ENCODE measurements around the gene TPD52L1.
A peak's percentile ranks its signal among the peaks of the same experiment; 100 is the strongest.

The TPD52L1 gene

DNA sequence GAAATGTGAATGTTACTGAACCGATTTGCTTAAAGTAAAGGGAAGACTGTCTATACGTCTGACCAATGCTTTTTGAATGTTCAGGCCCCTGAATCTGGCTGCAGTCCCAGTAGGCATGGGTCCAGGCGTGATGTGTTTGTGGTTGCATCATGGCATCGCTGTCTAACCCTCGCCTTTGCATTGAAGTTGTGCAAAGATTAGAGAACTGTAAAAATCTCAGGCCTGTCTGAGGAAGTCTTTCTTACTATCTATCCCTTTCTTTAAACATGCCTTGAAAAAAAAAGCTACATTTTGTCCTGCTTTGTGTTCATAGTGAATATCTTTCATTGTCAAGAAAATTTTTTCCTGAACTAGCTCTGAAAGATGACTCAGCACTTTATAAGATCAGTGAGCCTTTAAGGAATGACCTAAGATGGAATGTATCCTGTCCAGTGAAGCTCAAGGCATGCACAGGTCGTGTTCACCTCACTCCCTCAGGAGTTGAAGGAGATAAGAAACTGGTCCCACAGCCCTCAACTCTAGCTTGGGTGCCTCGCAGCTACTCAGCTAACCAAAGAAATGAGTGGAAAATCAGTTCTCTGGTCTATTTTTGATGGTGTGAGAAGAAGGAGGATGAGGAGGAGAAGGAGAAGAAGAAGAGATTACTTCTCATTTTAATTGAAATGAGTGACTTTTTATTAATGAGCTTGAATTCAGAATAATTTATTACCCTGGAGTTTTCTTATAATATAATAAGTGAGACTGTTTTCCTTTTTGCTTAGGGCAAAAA is 48.6 kb downstream of the TPD52L1 start:
- Histone ChIP-seq H3K27ac (ENCODE audit: insufficient read depth in 1 of 2, low read depth in 1 of 2, low read length in 2 of 2, poor library complexity in 1 of 2, severe bottlenecking in 2 of 2) (peak overlapping the region in 1 of 2 experiments; percentile 30), H3K36me3 (ENCODE audit: control insufficient read depth in 4 of 4, insufficient read depth in 4 of 4, low read length in 3 of 4) (no peaks in the 10 kb centered on the region), H3K4me3 (ENCODE audit: control insufficient read depth in 1 of 7, extremely low read depth in 1 of 7, insufficient read depth in 4 of 7, low read depth in 2 of 7, low read length in 6 of 7) (no peak overlapping the region), H3K9me3 (ENCODE audit: control extremely low read depth in 1 of 5, control insufficient read depth in 4 of 5, insufficient read depth in 2 of 5, low read depth in 1 of 5, low read length in 4 of 5) (no peaks in the 10 kb centered on the region), H3K27me3 (replicated peaks in 2 of 5; ENCODE audit: control insufficient read depth in 4 of 5, insufficient read depth in 5 of 5, low read length in 4 of 5) (no peaks in the 10 kb centered on the region), H3K4me1 (ENCODE audit: control extremely low read depth in 1 of 4, control insufficient read depth in 4 of 4, insufficient read depth in 4 of 4, low read length in 3 of 4) (peaks cover 0 to 3% (median 1%) of the 10 kb centered on the region in 4 experiments)
- peak in 1 of 3 donors; percentile 11 for DNase-seq
- 44% methylated on average over 7 of the region's 7 CpGs for WGBS (ENCODE audit: insufficient coverage)
- ChIA-PET CTCF (interaction anchor here (1.1 to 1.2 kb wide), 2 partner anchors 9 to 10 kb away, joined by 3 read pairs; no protein-coding TSS in a partner anchor), POLR2A (no interaction called here)

DNA sequence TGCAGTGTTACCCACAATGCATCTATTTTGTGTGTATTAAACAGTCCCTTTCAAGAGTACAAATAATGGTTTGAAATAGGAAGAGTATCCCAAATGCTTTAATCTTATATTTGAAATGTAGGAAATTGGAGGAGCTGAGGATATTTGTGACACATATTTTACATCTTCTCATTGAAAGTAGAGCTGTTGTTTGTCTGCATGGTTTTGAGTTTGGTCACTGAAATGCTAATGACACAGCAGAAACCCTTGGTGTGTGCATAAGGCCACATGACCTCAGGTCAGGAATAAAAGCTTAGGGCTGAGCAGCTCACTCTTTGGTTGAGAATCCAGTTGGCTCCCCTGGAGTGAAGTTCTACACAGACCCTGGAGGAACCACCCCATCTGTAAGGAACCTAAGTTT is 49.8 kb downstream of the TPD52L1 start:
- H3K4me3 ChIP-seq (ENCODE audit: control insufficient read depth in 1 of 7, extremely low read depth in 1 of 7, insufficient read depth in 4 of 7, low read depth in 2 of 7, low read length in 6 of 7) = no peak overlapping the region
- H3K4me1 ChIP-seq (ENCODE audit: control extremely low read depth in 1 of 4, control insufficient read depth in 4 of 4, insufficient read depth in 4 of 4, low read length in 3 of 4) = peaks cover 0 to 3% (median 1%) of the 10 kb centered on the region in 4 experiments
- no peak overlapping the region for H3K27ac ChIP-seq (ENCODE audit: insufficient read depth in 1 of 2, low read depth in 1 of 2, low read length in 2 of 2, poor library complexity in 1 of 2, severe bottlenecking in 2 of 2)
- ChIA-PET POLR2A (no interaction called here), CTCF (no interaction called here)
- no peaks in the 10 kb centered on the region for H3K36me3 ChIP-seq (ENCODE audit: control insufficient read depth in 4 of 4, insufficient read depth in 4 of 4, low read length in 3 of 4)
- no peaks in the 10 kb centered on the region for H3K9me3 ChIP-seq (ENCODE audit: control extremely low read depth in 1 of 5, control insufficient read depth in 4 of 5, insufficient read depth in 2 of 5, low read depth in 1 of 5, low read length in 4 of 5)
- H3K27me3 ChIP-seq (replicated peaks in 2 of 5; ENCODE audit: control insufficient read depth in 4 of 5, insufficient read depth in 5 of 5, low read length in 4 of 5) = no peaks in the 10 kb centered on the region
- DNase-seq = no peak

DNA sequence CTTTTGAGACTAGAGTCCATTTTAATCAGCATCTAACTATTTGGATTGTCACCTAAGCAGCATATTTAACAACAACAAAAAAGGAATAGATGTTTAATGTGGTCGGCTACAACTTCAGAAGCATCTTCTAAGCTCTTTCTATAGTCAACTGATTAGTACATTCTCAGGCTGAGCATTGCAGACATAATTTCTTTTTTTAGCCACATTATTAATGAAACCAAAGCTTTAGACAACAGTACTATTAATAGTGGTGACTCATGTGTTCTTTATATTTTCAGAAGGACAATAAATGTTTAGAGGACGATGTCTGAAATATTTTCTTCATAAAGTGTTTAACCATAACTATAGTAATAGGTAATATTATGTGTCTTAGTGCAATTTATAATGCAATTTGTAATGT is 52.4 kb downstream of the TPD52L1 start:
- Histone ChIP-seq H3K36me3 (ENCODE audit: control insufficient read depth in 4 of 4, insufficient read depth in 4 of 4, low read length in 3 of 4) (no peaks in the 10 kb centered on the region), H3K27ac (ENCODE audit: insufficient read depth in 1 of 2, low read depth in 1 of 2, low read length in 2 of 2, poor library complexity in 1 of 2, severe bottlenecking in 2 of 2) (no peak overlapping the region), H3K9me3 (ENCODE audit: control extremely low read depth in 1 of 5, control insufficient read depth in 4 of 5, insufficient read depth in 2 of 5, low read depth in 1 of 5, low read length in 4 of 5) (no peaks in the 10 kb centered on the region), H3K4me3 (ENCODE audit: control insufficient read depth in 1 of 7, extremely low read depth in 1 of 7, insufficient read depth in 4 of 7, low read depth in 2 of 7, low read length in 6 of 7) (no peak overlapping the region), H3K4me1 (ENCODE audit: control extremely low read depth in 1 of 4, control insufficient read depth in 4 of 4, insufficient read depth in 4 of 4, low read length in 3 of 4) (peaks cover 0 to 3% (median 0%) of the 10 kb centered on the region in 4 experiments), H3K27me3 (replicated peaks in 2 of 5; ENCODE audit: control insufficient read depth in 4 of 5, insufficient read depth in 5 of 5, low read length in 4 of 5) (no peaks in the 10 kb centered on the region)
- DNase-seq = no peak
- CTCF ChIA-PET = interaction anchor here (0.8 kb wide), 1 partner anchor 18 kb away, joined by 3 read pairs; no protein-coding TSS in a partner anchor
- WGBS (ENCODE audit: insufficient coverage) = no CpG with 5 or more reads among the region's 2 CpGs
- POLR2A ChIA-PET = no interaction called here

DNA sequence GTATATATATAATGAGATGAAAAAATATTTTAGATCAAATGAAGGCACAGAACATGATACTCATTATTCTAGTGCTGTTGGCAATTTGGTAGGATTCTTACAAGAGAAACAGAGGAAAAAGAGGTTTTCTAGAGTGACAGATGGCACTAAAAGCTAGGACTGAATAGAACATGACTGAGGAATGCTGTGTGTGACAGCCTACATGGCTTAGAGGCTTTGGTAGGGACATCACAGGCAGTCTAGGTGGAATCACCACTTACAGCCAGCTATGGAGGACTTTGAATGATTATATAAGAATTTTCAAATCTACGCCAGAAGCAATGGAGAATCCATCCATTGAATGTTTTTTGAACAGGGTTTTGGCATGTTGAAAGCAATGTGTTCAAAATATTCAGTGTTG is 52.8 kb downstream of the TPD52L1 start:
- no peaks in the 10 kb centered on the region for H3K9me3 ChIP-seq (ENCODE audit: control extremely low read depth in 1 of 5, control insufficient read depth in 4 of 5, insufficient read depth in 2 of 5, low read depth in 1 of 5, low read length in 4 of 5)
- no peak for DNase-seq
- no peak overlapping the region for H3K4me3 ChIP-seq (ENCODE audit: control insufficient read depth in 1 of 7, extremely low read depth in 1 of 7, insufficient read depth in 4 of 7, low read depth in 2 of 7, low read length in 6 of 7)
- H3K4me1 ChIP-seq (ENCODE audit: control extremely low read depth in 1 of 4, control insufficient read depth in 4 of 4, insufficient read depth in 4 of 4, low read length in 3 of 4) = peaks cover 0 to 3% (median 0%) of the 10 kb centered on the region in 4 experiments
- no peaks in the 10 kb centered on the region for H3K27me3 ChIP-seq (replicated peaks in 2 of 5; ENCODE audit: control insufficient read depth in 4 of 5, insufficient read depth in 5 of 5, low read length in 4 of 5)
- H3K36me3 ChIP-seq (ENCODE audit: control insufficient read depth in 4 of 4, insufficient read depth in 4 of 4, low read length in 3 of 4) = no peaks in the 10 kb centered on the region
- POLR2A ChIA-PET = no interaction called here
- CTCF ChIA-PET = interaction anchor here (0.8 kb wide), 1 partner anchor 18 kb away, joined by 3 read pairs; no protein-coding TSS in a partner anchor
- no peak overlapping the region for H3K27ac ChIP-seq (ENCODE audit: insufficient read depth in 1 of 2, low read depth in 1 of 2, low read length in 2 of 2, poor library complexity in 1 of 2, severe bottlenecking in 2 of 2)
- no CpG with 5 or more reads among the region's 1 CpG for WGBS (ENCODE audit: insufficient coverage)

DNA sequence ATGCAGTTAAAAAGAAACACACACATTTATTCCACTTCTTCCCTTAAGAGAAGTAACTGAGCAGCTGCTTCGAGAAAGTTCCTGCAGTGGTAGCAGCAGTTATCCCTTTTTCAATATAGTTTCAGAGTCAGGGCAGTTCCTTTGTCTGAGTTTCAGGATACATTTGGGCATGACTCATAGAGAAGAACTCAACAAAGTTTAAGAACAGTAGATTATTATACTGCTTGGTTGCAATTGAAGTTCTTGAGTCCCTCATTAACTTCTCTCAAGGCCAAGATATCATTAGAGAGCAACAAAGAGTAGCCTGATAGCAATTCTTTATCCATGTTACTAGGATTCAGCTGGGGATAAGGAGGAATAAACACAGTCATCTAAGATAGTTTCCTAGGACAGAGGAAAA is 54.4 kb downstream of the TPD52L1 start:
- POLR2A ChIA-PET = no interaction called here
- no peak for DNase-seq
- no CpG with 5 or more reads among the region's 1 CpG for WGBS (ENCODE audit: insufficient coverage)

DNA sequence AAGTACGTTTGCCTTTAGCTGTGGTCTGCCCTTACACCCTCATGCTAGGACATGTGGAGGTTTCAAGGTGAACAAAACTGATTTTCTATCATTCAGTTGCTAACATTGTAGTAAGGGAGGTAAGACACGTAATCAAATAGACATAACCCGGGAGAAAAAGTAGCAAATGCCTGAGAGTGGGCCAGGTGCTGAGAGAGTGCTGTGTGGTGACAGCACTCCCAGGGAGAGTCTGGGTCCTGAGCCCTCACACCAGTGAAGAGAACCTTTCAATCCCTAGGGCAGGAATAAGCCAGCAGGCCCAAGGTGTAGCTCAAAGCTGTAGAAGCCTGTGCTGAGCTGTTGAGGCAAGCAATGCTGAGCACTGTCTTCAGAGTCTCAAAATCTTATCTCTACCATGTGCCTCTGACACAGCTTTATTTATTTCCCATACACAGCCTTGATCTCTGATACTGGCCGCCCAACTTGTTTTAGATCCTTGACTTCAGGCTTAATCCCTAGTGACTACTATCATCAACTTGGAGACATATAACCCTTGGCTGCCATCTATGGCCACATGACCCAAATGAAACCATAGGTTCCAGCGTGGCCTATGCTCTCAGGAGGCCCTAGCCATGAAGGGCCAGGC is 55.2 kb downstream of the TPD52L1 start:
- DNase-seq = no peak
- H3K4me1 ChIP-seq (ENCODE audit: control extremely low read depth in 1 of 4, control insufficient read depth in 4 of 4, insufficient read depth in 4 of 4, low read length in 3 of 4) = no peaks in the 10 kb centered on the region
- no peak overlapping the region for H3K27ac ChIP-seq (ENCODE audit: insufficient read depth in 1 of 2, low read depth in 1 of 2, low read length in 2 of 2, poor library complexity in 1 of 2, severe bottlenecking in 2 of 2)
- H3K27me3 ChIP-seq (replicated peaks in 2 of 5; ENCODE audit: control insufficient read depth in 4 of 5, insufficient read depth in 5 of 5, low read length in 4 of 5) = no peaks in the 10 kb centered on the region
- WGBS (ENCODE audit: insufficient coverage) = 89% methylated on average over 4 of the region's 5 CpGs
- no peaks in the 10 kb centered on the region for H3K9me3 ChIP-seq (ENCODE audit: control extremely low read depth in 1 of 5, control insufficient read depth in 4 of 5, insufficient read depth in 2 of 5, low read depth in 1 of 5, low read length in 4 of 5)
- ChIA-PET POLR2A (no interaction called here), CTCF (no interaction called here)
- H3K4me3 ChIP-seq (ENCODE audit: control insufficient read depth in 1 of 7, extremely low read depth in 1 of 7, insufficient read depth in 4 of 7, low read depth in 2 of 7, low read length in 6 of 7) = no peak overlapping the region
- no peaks in the 10 kb centered on the region for H3K36me3 ChIP-seq (ENCODE audit: control insufficient read depth in 4 of 4, insufficient read depth in 4 of 4, low read length in 3 of 4)

More for the DNA sequence above, 54.4 kb downstream of the TPD52L1 start:
- Histone ChIP-seq H3K27ac (ENCODE audit: insufficient read depth in 1 of 2, low read depth in 1 of 2, low read length in 2 of 2, poor library complexity in 1 of 2, severe bottlenecking in 2 of 2) (no peak overlapping the region), H3K36me3 (ENCODE audit: control insufficient read depth in 4 of 4, insufficient read depth in 4 of 4, low read length in 3 of 4) (no peaks in the 10 kb centered on the region), H3K27me3 (replicated peaks in 2 of 5; ENCODE audit: control insufficient read depth in 4 of 5, insufficient read depth in 5 of 5, low read length in 4 of 5) (no peaks in the 10 kb centered on the region), H3K9me3 (ENCODE audit: control extremely low read depth in 1 of 5, control insufficient read depth in 4 of 5, insufficient read depth in 2 of 5, low read depth in 1 of 5, low read length in 4 of 5) (no peaks in the 10 kb centered on the region), H3K4me1 (ENCODE audit: control extremely low read depth in 1 of 4, control insufficient read depth in 4 of 4, insufficient read depth in 4 of 4, low read length in 3 of 4) (no peaks in the 10 kb centered on the region), H3K4me3 (ENCODE audit: control insufficient read depth in 1 of 7, extremely low read depth in 1 of 7, insufficient read depth in 4 of 7, low read depth in 2 of 7, low read length in 6 of 7) (no peak overlapping the region)
- CTCF ChIA-PET = no interaction called here

DNA sequence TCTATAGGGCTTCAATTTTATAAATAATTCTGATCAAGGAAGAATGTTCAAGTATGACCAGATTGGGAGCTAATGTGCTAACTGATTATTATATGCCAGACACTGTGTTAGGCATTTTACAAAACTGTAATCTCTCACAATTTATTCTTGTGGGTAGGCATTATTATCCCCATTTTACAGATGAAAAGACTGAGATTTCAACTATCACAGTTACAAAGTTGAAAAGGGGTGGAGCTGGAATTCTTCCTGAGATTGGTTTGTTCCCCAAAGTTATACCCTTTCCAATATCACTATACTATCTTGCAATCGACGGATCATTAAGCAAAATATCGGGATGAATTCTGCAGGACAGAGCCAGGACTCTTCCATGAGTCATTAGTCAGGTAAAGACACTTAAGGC is 57.1 kb downstream of the TPD52L1 start:
- POLR2A ChIA-PET = interaction anchor here (0.6 kb wide), 1 partner anchor 700 kb away, joined by 3 read pairs; no protein-coding TSS in a partner anchor

More for the DNA sequence above, 57.1 kb downstream of the TPD52L1 start:
- Histone ChIP-seq H3K4me3 (ENCODE audit: control insufficient read depth in 1 of 7, extremely low read depth in 1 of 7, insufficient read depth in 4 of 7, low read depth in 2 of 7, low read length in 6 of 7) (no peak overlapping the region), H3K4me1 (ENCODE audit: control extremely low read depth in 1 of 4, control insufficient read depth in 4 of 4, insufficient read depth in 4 of 4, low read length in 3 of 4) (no peaks in the 10 kb centered on the region), H3K27ac (ENCODE audit: insufficient read depth in 1 of 2, low read depth in 1 of 2, low read length in 2 of 2, poor library complexity in 1 of 2, severe bottlenecking in 2 of 2) (no peak overlapping the region), H3K27me3 (replicated peaks in 2 of 5; ENCODE audit: control insufficient read depth in 4 of 5, insufficient read depth in 5 of 5, low read length in 4 of 5) (peaks cover 0 to 2% (median 0%) of the 10 kb centered on the region in 5 experiments), H3K36me3 (ENCODE audit: control insufficient read depth in 4 of 4, insufficient read depth in 4 of 4, low read length in 3 of 4) (no peaks in the 10 kb centered on the region), H3K9me3 (ENCODE audit: control extremely low read depth in 1 of 5, control insufficient read depth in 4 of 5, insufficient read depth in 2 of 5, low read depth in 1 of 5, low read length in 4 of 5) (no peaks in the 10 kb centered on the region)
- 100% methylated on average over 1 of the region's 3 CpGs for WGBS (ENCODE audit: insufficient coverage)
- DNase-seq = no peak
- CTCF ChIA-PET = no interaction called here

Measured in common myeloid progenitor, CD34-positive (primary cell).